Measurements from ENCODE around the gene ADRA2A. TPM values are rescaled to one million over a fixed set of nuclear protein-coding genes. Genes with fewer than 3 reads are reported as not detected.

ADRA2A gene
- polyA plus RNA-seq, 1 experiment = not detected

- H3K27ac ChIP-seq (ENCODE audit: low read depth, low read length) = no peak overlapping the region
- no peak for DNase-seq (ENCODE audit: low read depth, low spot score)
- H3K27me3 ChIP-seq (ENCODE audit: control insufficient read depth, insufficient read depth, low read length) = no peaks in the 10 kb centered on the region
- no peak overlapping the region for H3K4me3 ChIP-seq (ENCODE audit: low read depth, low read length)
- H3K9me3 ChIP-seq (ENCODE audit: control insufficient read depth, insufficient read depth, low read length) = no peaks in the 10 kb centered on the region
- CTCF ChIA-PET = no interaction called here
- TF ChIP-seq CTCF (IDR thresholded peaks at IDR 0.05; ENCODE audit: low read depth, low read length) = no peak
- POLR2A ChIA-PET = no interaction called here
Measured at GRCh38 chr10:111113961-111114757, 37.3 kb downstream of the ADRA2A start.

GRCh38 chr10:111114758-111115500 is 38.1 kb downstream of the ADRA2A start:
- no peak for DNase-seq (ENCODE audit: low read depth, low spot score)
- no peaks in the 10 kb centered on the region for H3K27me3 ChIP-seq (ENCODE audit: control insufficient read depth, insufficient read depth, low read length)
- no peak for TF ChIP-seq CTCF (IDR thresholded peaks at IDR 0.05; ENCODE audit: low read depth, low read length)
- ChIA-PET POLR2A (no interaction called here), CTCF (no interaction called here)
- no peaks in the 10 kb centered on the region for H3K9me3 ChIP-seq (ENCODE audit: control insufficient read depth, insufficient read depth, low read length)
- H3K4me3 ChIP-seq (ENCODE audit: low read depth, low read length) = no peak overlapping the region
- no peak overlapping the region for H3K27ac ChIP-seq (ENCODE audit: low read depth, low read length)

- no peak for TF ChIP-seq CTCF (IDR thresholded peaks at IDR 0.05; ENCODE audit: low read depth, low read length)
- DNase-seq (ENCODE audit: low read depth, low spot score) = no peak
- ChIA-PET POLR2A (no interaction called here), CTCF (no interaction called here)
- H3K4me3 ChIP-seq (ENCODE audit: low read depth, low read length) = no peak overlapping the region
- no peaks in the 10 kb centered on the region for H3K9me3 ChIP-seq (ENCODE audit: control insufficient read depth, insufficient read depth, low read length)
- no peak overlapping the region for H3K27ac ChIP-seq (ENCODE audit: low read depth, low read length)
- H3K27me3 ChIP-seq (ENCODE audit: control insufficient read depth, insufficient read depth, low read length) = no peaks in the 10 kb centered on the region
Measured at GRCh38 chr10:111116211-111116610, 39.4 kb downstream of the ADRA2A start.

- ChIA-PET POLR2A (no interaction called here), CTCF (interaction anchor here (0.7 kb wide), 1 partner anchor 371 kb away, joined by 3 read pairs; no protein-coding TSS in a partner anchor)
- no peak overlapping the region for H3K4me3 ChIP-seq (ENCODE audit: low read depth, low read length)
- no peak for DNase-seq (ENCODE audit: low read depth, low spot score)
- no peak overlapping the region for H3K27ac ChIP-seq (ENCODE audit: low read depth, low read length)
- TF ChIP-seq CTCF (IDR thresholded peaks at IDR 0.05; ENCODE audit: low read depth, low read length) = no peak
- no peaks in the 10 kb centered on the region for H3K27me3 ChIP-seq (ENCODE audit: control insufficient read depth, insufficient read depth, low read length)
- H3K9me3 ChIP-seq (ENCODE audit: control insufficient read depth, insufficient read depth, low read length) = no peaks in the 10 kb centered on the region
Measured at GRCh38 chr10:111116762-111117445, 40.1 kb downstream of the ADRA2A start.
